ENCODE data around the gene CCL5.

GRCh38 chr17:35867574-35867973 lies 12.6 kb downstream of the CCL5 start:
- TF ChIP-seq CTCF (IDR thresholded peaks at IDR 0.05): no peak
- no peak for TF ChIP-seq EZH2 (IDR thresholded peaks at IDR 0.05; ENCODE audit: borderline replicate concordance, insufficient read depth, low read depth, low read length, poor library complexity, severe bottlenecking)

All from B cell (primary cell).